ENCODE measurements around the gene SULT6B1. TPM values are rescaled to one million over a fixed set of nuclear protein-coding genes. Genes with fewer than 3 reads are reported as not detected.

Gene SULT6B1
- total RNA-seq, 1 experiment from 2014 or later: not detected

DNA sequence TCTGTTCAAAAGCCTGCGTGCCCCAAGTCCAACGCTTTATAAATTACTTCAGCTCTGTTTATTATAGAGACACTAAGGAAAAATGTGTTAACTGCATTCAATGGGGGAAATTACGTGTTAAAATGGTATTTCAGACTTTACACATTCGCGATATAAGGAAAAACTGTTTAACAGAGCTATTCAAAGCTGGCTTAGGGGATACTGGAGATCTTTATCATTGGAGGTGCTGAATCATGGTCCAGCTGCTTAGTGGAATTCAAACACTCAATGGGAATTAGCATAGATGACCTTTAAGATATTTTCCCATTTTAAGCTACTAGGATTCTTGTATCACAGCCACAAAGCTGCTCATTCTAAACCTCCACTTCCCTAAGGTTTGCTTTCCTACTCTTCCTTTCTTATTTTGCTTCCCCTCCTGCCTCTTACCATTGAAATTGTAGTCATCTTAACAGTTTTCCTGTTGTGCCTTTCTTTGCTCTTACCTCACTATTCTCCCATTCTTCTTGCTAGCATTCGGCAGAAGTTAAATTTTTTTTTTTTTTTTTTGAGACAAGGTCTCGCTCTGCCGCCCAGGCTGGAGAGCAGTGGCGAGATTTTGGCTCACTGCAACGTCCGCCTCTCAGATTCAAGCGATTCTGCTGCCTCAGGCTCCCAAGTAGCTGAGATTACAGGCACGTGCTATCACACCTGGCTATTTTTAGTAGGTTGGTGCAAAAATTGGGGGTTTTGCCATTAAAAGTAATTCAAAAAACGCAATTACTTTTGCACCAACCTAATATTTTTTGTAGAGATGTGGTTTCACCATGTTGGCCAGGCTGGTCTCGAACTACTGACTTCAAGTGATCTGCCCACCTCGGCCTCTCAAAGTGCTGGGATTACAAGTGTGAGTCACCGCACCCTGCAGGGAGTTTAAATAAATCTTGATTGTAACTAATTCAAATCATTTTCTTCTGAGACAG lies 6.5 kb downstream of the SULT6B1 start:
- Histone ChIP-seq H4K5ac (ENCODE audit: insufficient read length, low read depth, low read length) (no peak overlapping the region), H2BK15ac (ENCODE audit: low read depth, low read length) (no peak overlapping the region), H3K23ac (ENCODE audit: insufficient read length, low read depth, low read length) (no peak overlapping the region), H2BK20ac (ENCODE audit: low read depth, low read length, poor library complexity, severe bottlenecking) (no peak overlapping the region), H4K8ac (replicated peaks; ENCODE audit: insufficient read length, low read depth, low read length) (no peak overlapping the region), H3K9me3 (ENCODE audit: control insufficient read depth, low read depth, low read length) (no peaks in the 10 kb centered on the region), H3K4me2 (ENCODE audit: insufficient read depth, insufficient read length, low read length) (no peak overlapping the region), H2AK5ac (ENCODE audit: insufficient read length, low read length) (no peak overlapping the region), H2BK5ac (ENCODE audit: insufficient read length, low read length) (no peak overlapping the region), H3K4ac (ENCODE audit: low read depth, low read length) (no peak overlapping the region), H3K14ac (ENCODE audit: insufficient read depth, low read length) (no peak overlapping the region), H3K4me1 (ENCODE audit: insufficient read depth, low read length) (no peaks in the 10 kb centered on the region), H2BK120ac (ENCODE audit: low read depth, low read length, poor library complexity, severe bottlenecking) (no peak overlapping the region), H2AFZ (ENCODE audit: low read length) (no peak overlapping the region), H3K79me1 (ENCODE audit: insufficient read depth, low read depth, low read length, poor library complexity, severe bottlenecking) (no peaks in the 10 kb centered on the region), H4K91ac (ENCODE audit: insufficient read length, low read depth, low read length) (no peak overlapping the region), H4K20me1 (ENCODE audit: control insufficient read depth, insufficient read depth, insufficient read length) (no peaks in the 10 kb centered on the region), H3K23me2 (ENCODE audit: insufficient read length, low read depth, low read length, poor library complexity, severe bottlenecking) (no peaks in the 10 kb centered on the region), H3K27me3 (ENCODE audit: insufficient read depth, low read length) (no peaks in the 10 kb centered on the region), H3K79me2 (ENCODE audit: insufficient read depth, low read length) (no peaks in the 10 kb centered on the region), H3K27ac (ENCODE audit: insufficient read length, low read depth, low read length) (peak overlapping the region; percentile 94), H3K9ac (ENCODE audit: extremely low read depth, insufficient read length, low read length) (no peak overlapping the region), H3K56ac (ENCODE audit: insufficient read length, low read depth, low read length) (no peak overlapping the region), H3T11ph (ENCODE audit: low read length) (no peak overlapping the region), H3K18ac (ENCODE audit: insufficient read length, low read depth, low read length) (no peak overlapping the region), H2BK12ac (ENCODE audit: insufficient read length, low read depth, low read length) (no peak overlapping the region)
- H3K36me3 Mint-ChIP-seq (ENCODE audit: insufficient read depth in 1 of 3, low read depth in 3 of 3): no peaks in the 10 kb centered on the region
- no peak for TF ChIP-seq CTCF (conservative IDR thresholded peaks at IDR 0.05)
- no peaks in the 10 kb centered on the region for H3K9me3 Mint-ChIP-seq
- no peak for DNase-seq
- H3K27me3 Mint-ChIP-seq (ENCODE audit: low read depth): no peaks in the 10 kb centered on the region
- peaks cover 30 to 34% of the 10 kb centered on the region in 2 experiments for H3K4me1 Mint-ChIP-seq
- WGBS (ENCODE audit: extremely low coverage, insufficient read length, low lambda C conversion rate): no CpG with 5 or more reads among the region's 17 CpGs
- peak overlapping the region in 1 of 2 experiments; percentile 34; a peak in 2 of 5 replicates for H3K4me3 Mint-ChIP-seq
- peak overlapping the region; percentile 78 to 98 (median 88) for H3K27ac Mint-ChIP-seq
